GM12873 (cell line): ENCODE data around the gene ATP11A.

Experiments
- TF ChIP-seq, protein P1 (sequence below): IDR thresholded peaks from 2 replicates; pipeline ENCODE4 v1.5.1; 2012; ENCODE audit warnings: low read depth, mild to moderate bottlenecking, moderate library complexity, low read length, control low read depth; ENCODE audit not compliant: insufficient read depth; ENCODE audit errors: missing control alignments

ATP11A gene

DNA sequence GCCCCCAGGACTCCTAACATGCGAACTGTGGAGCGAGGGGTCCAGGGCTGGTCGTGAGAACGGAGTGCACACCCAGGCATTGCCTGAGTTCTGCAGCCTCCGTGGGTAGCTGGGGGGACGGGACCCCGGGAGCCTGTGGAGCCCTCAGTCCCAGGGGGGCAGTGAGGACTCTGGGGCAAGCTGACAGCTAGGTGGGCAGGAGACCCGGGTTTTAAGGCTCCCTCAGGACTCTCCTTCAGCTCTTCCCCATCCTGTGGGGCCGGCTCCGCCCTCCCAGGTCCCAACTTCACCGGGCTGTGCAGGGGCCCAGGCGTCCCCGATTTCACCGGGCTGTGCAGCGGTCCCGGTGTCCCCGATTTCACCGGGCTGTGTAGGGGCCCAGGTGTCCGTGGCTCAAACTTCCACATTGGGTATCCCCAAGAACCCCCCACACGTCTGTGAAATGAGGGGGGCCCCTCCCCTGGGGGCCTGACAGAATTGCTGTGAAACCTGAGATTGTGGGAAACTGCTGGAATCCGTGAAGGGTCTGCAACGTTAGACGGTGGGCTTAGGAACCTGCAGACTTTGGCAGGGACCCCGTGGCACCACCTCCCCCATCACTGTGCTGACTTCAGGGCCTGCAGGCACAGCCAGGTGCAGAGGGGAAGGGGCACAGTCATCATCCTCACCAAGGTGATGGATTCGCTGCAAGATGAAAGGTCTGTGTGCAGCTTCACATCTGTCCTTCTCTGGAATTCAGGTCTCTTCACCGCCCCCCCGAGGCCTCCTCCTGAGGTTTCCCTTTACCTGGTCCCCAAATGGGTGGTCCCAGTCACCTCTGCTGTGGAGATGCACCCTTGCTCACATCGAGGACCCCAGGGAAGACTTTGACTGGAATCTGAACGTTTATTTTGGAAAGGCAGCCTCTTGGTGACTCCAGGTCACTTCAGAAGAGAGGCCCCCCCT, 206.0 kb downstream of the ATP11A start:
- TF ChIP-seq, protein P1, sequence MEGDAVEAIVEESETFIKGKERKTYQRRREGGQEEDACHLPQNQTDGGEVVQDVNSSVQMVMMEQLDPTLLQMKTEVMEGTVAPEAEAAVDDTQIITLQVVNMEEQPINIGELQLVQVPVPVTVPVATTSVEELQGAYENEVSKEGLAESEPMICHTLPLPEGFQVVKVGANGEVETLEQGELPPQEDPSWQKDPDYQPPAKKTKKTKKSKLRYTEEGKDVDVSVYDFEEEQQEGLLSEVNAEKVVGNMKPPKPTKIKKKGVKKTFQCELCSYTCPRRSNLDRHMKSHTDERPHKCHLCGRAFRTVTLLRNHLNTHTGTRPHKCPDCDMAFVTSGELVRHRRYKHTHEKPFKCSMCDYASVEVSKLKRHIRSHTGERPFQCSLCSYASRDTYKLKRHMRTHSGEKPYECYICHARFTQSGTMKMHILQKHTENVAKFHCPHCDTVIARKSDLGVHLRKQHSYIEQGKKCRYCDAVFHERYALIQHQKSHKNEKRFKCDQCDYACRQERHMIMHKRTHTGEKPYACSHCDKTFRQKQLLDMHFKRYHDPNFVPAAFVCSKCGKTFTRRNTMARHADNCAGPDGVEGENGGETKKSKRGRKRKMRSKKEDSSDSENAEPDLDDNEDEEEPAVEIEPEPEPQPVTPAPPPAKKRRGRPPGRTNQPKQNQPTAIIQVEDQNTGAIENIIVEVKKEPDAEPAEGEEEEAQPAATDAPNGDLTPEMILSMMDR: no peak

DNA sequence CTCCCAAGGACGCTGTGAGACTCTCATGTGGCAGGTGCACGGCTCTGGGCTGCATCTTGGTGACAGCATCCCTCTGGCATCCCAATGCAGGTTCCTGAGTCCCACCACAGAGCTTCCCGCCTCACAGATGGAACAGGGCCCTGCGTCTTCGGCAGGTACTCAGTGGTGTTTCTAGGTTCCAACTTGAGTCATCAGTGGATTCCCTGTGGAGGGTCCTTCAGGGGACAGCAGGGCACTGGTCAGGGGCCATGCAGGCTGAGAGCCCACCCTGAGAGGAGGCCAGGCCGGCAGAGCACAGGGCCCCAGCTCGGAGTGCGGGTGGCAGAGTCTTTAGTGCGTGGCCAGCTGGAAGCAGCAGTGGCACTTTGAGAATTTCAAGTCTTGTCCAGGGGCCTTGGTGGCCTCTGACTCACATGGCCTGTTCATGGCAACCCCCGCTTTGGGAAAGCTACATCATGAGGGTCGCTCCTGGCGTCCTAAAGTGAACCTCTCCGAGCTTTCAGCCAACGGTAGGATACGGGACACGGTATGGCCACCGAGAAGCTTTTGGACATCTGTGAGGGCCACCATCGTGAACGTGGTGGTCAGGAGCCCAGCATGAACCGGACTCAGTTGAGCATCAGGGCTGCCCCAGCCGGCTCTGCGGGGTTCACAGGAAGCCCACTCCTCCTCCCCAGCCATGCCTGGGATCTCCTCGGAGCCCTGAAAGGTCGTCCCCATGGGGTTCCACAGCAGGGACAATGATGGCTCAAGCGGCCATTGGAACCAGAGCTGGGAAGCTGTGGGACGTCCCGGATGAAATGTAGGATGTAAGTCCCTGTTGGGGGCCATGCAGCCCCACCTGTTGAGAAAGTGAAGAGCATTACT, 207.1 kb downstream of the ATP11A start:
- TF ChIP-seq, protein P1: no peak

DNA sequence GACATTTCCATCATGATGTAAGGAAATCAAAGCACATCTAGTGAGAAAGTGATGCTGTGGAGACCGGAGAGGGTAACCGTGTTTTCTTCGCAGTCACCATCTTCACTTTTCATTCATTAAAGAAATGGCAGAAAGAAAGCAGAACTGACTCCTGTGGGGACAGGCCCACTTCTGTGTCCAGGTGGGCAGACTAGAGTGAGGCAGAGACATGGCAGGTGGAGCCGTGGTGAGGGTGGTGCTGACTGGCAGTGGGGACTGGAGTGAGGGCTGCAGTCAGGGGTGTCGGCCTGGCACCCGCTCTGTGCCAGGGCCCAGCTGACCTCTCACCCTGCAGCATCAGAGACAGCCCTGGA, 207.7 kb downstream of the ATP11A start:
- TF ChIP-seq, protein P1: no peak

DNA sequence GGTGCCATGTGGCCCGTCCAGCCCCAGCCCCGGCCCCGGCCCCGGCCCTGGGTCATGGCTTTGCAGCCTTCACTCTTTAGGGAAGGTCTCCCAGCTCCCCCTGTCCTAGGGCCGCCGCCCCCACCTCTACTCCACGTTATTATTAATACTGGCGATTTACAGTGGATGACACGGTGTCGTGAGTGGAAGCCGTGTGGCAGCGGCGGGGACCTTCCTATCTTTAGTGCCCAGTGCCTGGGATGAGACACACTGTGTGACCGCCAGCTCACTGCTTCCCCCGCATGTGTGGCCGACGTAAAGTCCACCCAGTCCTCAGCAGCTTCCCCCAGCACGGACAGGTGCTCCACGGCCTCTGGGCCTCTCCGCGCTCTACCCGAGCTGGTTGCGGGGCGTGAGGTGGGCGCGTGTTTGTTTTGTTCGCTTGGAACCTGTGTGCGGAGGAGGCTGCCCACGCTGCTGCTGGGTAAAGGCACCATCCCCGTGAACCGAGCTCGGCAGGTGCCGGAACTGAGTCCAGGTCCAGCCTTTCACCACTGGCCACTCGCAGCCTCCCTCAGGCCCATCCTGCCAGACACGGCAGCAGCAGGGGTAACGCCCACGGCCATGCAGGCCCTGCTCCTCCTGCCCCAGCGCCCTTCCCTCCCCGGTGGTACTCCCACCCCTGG, 208.2 kb downstream of the ATP11A start:
- TF ChIP-seq, protein P1: no peak

DNA sequence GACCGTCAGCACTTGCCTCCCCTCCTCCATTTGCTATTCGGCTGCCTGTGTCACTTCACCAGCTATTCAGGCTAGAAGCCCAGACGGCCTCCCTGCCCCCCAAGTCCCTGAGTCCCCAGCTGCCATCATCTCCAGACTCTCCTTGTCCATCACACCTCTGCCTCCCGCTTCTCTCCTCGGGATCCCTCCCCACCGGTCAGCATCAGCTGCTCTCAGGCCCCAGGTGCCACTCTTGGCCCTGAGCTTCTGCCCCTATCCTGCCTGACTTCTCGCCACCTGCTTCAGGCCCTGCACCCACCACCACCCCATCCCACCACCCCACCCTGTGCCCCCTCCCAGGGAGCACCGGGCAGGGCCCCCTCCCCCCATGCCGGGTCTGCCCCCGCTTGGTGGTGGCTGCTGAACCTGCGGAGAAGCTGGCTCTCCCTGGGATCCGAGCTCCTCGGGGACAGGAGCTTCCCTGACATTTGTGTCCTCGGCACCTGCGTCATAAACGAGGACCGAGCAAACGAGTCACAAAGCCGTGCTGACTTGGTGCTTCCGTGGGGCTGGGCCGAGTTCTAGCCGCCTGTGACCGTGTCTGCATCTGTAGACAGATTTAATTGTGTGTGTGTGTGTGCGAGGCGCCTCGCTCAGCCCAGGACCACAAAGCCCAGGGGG, 208.9 kb downstream of the ATP11A start:
- TF ChIP-seq, protein P1: no peak

DNA sequence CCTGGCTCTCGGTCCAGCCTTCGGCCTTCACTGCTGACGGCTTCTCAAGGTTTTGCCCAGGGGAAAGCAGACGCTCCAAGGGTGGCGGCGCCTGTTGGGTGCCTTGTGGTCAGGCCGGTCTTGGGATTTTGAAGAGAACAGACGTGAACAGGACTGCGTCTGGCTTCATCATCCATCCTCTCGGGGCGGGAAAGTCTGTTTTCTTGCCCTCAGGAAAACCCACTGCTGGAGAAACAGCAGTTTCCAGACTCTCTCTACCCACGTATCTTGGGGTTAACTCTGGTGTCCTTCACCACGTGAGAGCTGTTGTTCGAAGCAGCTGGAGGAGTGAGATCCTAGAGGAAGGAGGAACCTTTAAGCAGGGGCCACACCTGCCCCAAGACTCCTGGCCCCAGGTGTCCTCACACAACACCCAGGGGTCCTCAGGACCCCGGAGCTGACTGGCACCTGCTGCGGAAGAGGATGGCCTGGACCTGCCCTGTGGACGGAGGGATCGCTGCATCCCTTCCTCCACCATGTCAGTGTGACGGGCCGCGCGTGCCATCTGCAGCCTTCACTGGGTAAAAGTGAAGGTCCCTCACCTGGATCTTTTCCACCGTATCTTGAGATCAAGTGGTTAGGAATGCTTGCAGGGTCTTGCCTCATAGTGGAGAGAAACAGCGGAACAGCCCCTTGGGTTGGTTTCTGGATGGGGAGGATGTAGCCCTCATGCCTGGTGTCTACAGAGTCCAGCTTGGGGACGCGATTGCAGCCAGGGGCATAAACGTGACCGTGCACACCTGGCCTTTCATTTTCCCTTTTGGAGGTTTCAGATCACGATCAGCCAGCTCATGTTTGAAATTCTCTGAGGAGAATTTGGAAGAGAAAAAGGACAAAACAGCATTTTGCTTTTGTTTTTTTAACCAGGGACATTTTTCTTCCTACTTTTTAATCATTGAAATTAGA, 209.7 kb downstream of the ATP11A start:
- TF ChIP-seq, protein P1: no peak
